GM23248 (cell line): ENCODE measurements around the gene TPCN2. TPM values are rescaled to one million over a fixed set of nuclear protein-coding genes. Genes with fewer than 3 reads are reported as not detected.

Experiments used
- DNase-seq: peaks from one replicate; pipeline ENCODE4 v3.0.0-alpha.2; 2015
- H2AFZ ChIP-seq: fragments of 200-600 bp; sonication (generic); 2 replicates; pipeline ENCODE4 v1.6.1; 2016; ENCODE audit warnings: antibody characterized with exemption
- H3F3A ChIP-seq: fragments of 200-600 bp; sonication (generic); 2 replicates; pipeline ENCODE4 v1.6.1; 2016; ENCODE audit warnings: mild to moderate bottlenecking, antibody characterized with exemption, mixed run types; ENCODE audit not compliant: insufficient read depth
- H3K27ac ChIP-seq: fragments of 200-600 bp; sonication (generic); 2 replicates; pipeline ENCODE4 v1.5.1; 2016; ENCODE audit warnings: mild to moderate bottlenecking
- H3K27me3 ChIP-seq: fragments of 200-600 bp; sonication (generic); replicated peaks from 2 replicates; pipeline ENCODE4 v1.6.1; 2016; ENCODE audit warnings: mild to moderate bottlenecking; ENCODE audit not compliant: insufficient read depth
- H3K36me3 ChIP-seq: fragments of 200-600 bp; sonication (generic); 2 replicates; pipeline ENCODE4 v1.6.1; 2016; ENCODE audit warnings: low read depth, mild to moderate bottlenecking
- H3K4me1 ChIP-seq: fragments of 200-600 bp; sonication (generic); 2 replicates; pipeline ENCODE4 v1.6.1; 2016; ENCODE audit warnings: mild to moderate bottlenecking; ENCODE audit not compliant: insufficient read depth
- H3K4me2 ChIP-seq: fragments of 200-600 bp; sonication (generic); one replicate; pipeline ENCODE4 v1.6.1; 2016; ENCODE audit warnings: mild to moderate bottlenecking; ENCODE audit not compliant: unreplicated experiment
- H3K4me3 ChIP-seq: fragments of 200-600 bp; sonication (generic); 2 replicates; pipeline ENCODE4 v1.5.1; 2016; ENCODE audit warnings: mild to moderate bottlenecking
- H3K79me2 ChIP-seq: fragments of 200-600 bp; sonication (generic); 2 replicates; pipeline ENCODE4 v1.6.1; 2016; ENCODE audit warnings: mild to moderate bottlenecking; ENCODE audit not compliant: insufficient read depth
- H3K9ac ChIP-seq: fragments of 200-600 bp; sonication (generic); 2 replicates; pipeline ENCODE4 v1.6.1; 2016; ENCODE audit warnings: mild to moderate bottlenecking
- H3K9me2 ChIP-seq: fragments of 200-600 bp; sonication (generic); 2 replicates; pipeline ENCODE4 v1.6.1; 2016; ENCODE audit warnings: mixed run types, mild to moderate bottlenecking, moderate library complexity; ENCODE audit not compliant: insufficient read depth
- H3K9me3 ChIP-seq: fragments of 200-600 bp; sonication (generic); one replicate; pipeline ENCODE4 v1.6.1; 2017; ENCODE audit warnings: low read depth
- H4K20me1 ChIP-seq: fragments of 200-600 bp; sonication (generic); 2 replicates; pipeline ENCODE4 v1.6.0; 2016; ENCODE audit not compliant: insufficient read depth
- EZH2 ChIP-seq: fragments of 200-600 bp; sonication (generic); IDR thresholded peaks from 2 replicates; pipeline ENCODE4 v1.6.1; 2018; ENCODE audit warnings: antibody characterized with exemption, mild to moderate bottlenecking; ENCODE audit not compliant: insufficient read depth, poor library complexity, severe bottlenecking
- EZH2phosphoT487 ChIP-seq: fragments of 200-600 bp; sonication (generic); IDR thresholded peaks from 2 replicates; pipeline ENCODE4 v1.6.1; 2018; ENCODE audit warnings: antibody characterized with exemption, moderate library complexity, mild to moderate bottlenecking, low read depth; ENCODE audit not compliant: insufficient read depth
- WGBS, 2 experiments: methylation state at CpG; one replicate each; pipeline ENCODE4 v1.1.6; 2015 to 2017; ENCODE audit warnings: low lambda C conversion rate in 2 of 2, low coverage in 1 of 2; ENCODE audit errors: missing lambda C conversion rate in 2 of 2; 5-methylcytosine and 5-hydroxymethylcytosine counted together
- in situ Hi-C: fragments of 300-500 bp; cut with MboI; formaldehyde crosslinking; loops from 2 replicates; pipeline ENCODE4 v1.15.0; 2020
- polyA plus RNA-seq: library from polyadenylated mRNA; unstranded; fragments of >200 nt; fragmentation: Nextera tagmentation; extraction: Ambion mirVana; gene quantifications from 2 replicates; pipeline ENCODE4 v1.2.1, GENCODE V29; 2016
- total RNA-seq: library from RNA; depleted of rRNA; stranded (reverse); fragments of >200 nt; shearing (Covaris generic); gene quantifications from 2 replicates; pipeline ENCODE4 v1.2.3, GENCODE V29; 2014

Gene TPCN2
- total and polyA plus RNA-seq, 2 experiments from 2014 or later = 7.1 to 8.5 TPM

DNA sequence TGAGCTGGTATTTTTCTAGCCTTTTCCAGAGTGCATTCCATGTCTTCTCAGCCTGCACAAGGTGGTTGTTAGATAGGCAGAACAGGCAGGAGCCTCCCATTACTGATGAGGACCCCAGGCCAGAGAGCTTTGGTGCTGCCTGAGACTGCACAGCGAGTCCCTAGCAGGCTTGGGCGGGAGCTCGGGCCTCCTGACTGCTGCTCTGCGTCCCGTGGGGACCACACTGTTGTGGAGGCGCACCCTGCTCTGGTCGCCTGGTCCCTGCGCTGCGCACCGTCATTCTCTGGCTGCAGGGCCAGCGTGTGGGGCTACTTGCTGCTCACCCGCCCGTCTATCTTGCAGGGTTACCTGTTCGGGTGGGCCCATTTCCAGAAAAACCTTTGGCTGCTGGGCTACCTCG lies 8.5 kb downstream of the TPCN2 start:
- Histone ChIP-seq H3K9me2 (no peaks in the 10 kb centered on the region), H4K20me1 (no peaks in the 10 kb centered on the region), H3F3A (no peaks in the 10 kb centered on the region), H3K4me2 (no peak overlapping the region), H2AFZ (no peak overlapping the region), H3K79me2 (peaks cover 35% of the 10 kb centered on the region), H3K36me3 (no peaks in the 10 kb centered on the region), H3K4me1 (no peaks in the 10 kb centered on the region), H3K4me3 (no peak overlapping the region), H3K27ac (no peak overlapping the region), H3K9me3 (no peaks in the 10 kb centered on the region), H3K9ac (no peak overlapping the region), H3K27me3 (no peaks in the 10 kb centered on the region)
- TF ChIP-seq EZH2 = no peak
- TF ChIP-seq EZH2phosphoT487 = no peak
- DNase-seq = no peak
- 91 to 93% methylated on average over 15 of the region's 15 CpGs for WGBS, 2 experiments
- in situ Hi-C loops = no loop called here

DNA sequence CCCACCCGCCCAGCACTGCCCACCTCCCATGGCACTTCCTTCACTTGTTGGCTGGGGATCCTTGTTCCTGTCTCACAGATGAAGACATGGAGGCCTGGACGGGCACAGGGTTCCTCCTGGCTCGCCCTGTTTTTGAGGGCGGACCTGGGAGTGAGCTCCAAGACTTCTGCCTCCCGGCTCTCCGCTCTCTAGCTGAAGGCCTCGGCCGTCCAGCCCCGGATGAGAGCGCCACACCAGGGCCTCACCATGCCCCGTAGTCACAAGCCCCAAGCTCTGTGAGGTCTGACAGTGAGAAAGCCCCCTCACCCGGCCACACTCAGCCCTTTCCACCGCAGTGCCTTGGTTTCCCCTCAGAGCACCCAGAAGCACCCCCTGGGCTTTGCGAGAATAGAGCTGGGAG lies 9.1 kb downstream of the TPCN2 start:
- Histone ChIP-seq H2AFZ (no peak overlapping the region), H3K9ac (no peak overlapping the region), H3K4me2 (no peak overlapping the region), H3K4me1 (no peaks in the 10 kb centered on the region), H3F3A (no peaks in the 10 kb centered on the region), H3K79me2 (peaks cover 29% of the 10 kb centered on the region), H4K20me1 (no peaks in the 10 kb centered on the region), H3K27me3 (no peaks in the 10 kb centered on the region), H3K27ac (no peak overlapping the region), H3K9me3 (no peaks in the 10 kb centered on the region), H3K4me3 (no peak overlapping the region), H3K9me2 (no peaks in the 10 kb centered on the region), H3K36me3 (no peaks in the 10 kb centered on the region)
- in situ Hi-C loops = no loop called here
- no peak for DNase-seq
- WGBS, 2 experiments = 87 to 92% methylated on average over 13 of the region's 14 CpGs
- TF ChIP-seq EZH2phosphoT487 (no peak), EZH2 (no peak)

DNA sequence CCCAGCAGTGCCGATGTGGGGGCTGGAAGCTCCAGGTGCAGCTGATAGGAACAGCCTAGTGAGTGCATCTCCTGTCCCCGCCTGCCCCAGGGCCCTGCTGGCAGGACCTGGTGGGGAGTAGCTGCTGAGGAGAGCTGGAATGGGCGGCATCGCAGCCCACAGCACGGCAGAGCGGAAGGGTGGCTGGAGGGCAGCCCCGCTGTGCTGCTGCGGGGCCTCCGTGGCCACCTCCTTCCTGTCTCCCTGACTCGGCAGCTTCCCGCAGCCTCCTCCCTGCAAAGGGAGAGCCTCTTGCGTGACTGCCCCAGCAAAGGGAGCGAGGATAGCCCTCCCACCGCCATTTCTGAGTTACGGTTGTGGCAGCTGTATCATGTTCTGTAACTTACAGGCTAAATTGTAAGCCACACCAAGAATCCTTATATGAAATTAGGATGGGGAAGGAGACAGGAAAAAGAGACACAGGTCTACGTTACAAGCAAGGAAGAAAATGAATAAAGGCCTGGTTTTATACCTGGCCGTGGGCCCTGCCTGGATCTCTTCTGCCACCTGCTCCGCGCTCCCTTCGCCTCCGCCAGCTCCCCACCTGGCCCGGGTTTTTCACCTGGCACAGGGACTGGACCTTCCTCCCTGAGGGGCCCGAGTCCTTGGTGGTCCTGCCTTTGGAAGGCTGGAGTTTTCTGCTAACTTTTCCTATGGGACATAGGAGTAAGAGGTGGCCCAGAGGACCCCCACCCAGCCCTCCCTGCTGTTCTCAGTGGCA lies 10.0 kb downstream of the TPCN2 start:
- Histone ChIP-seq H3K9me3 (no peaks in the 10 kb centered on the region), H2AFZ (no peak overlapping the region), H3K9me2 (no peaks in the 10 kb centered on the region), H3K27ac (no peak overlapping the region), H3K4me2 (no peak overlapping the region), H3K27me3 (no peaks in the 10 kb centered on the region), H3K36me3 (no peaks in the 10 kb centered on the region), H3K4me3 (no peak overlapping the region), H3K9ac (no peak overlapping the region), H3K79me2 (peaks cover 22% of the 10 kb centered on the region; the same call in 1 of the 2 replicates), H3K4me1 (no peaks in the 10 kb centered on the region), H3F3A (no peaks in the 10 kb centered on the region), H4K20me1 (no peaks in the 10 kb centered on the region)
- TF ChIP-seq EZH2 (no peak), EZH2phosphoT487 (no peak)
- 89 to 90% methylated on average over 22 to 23 of the region's 23 CpGs for WGBS, 2 experiments
- no peak for DNase-seq
- in situ Hi-C loops = no loop called here

DNA sequence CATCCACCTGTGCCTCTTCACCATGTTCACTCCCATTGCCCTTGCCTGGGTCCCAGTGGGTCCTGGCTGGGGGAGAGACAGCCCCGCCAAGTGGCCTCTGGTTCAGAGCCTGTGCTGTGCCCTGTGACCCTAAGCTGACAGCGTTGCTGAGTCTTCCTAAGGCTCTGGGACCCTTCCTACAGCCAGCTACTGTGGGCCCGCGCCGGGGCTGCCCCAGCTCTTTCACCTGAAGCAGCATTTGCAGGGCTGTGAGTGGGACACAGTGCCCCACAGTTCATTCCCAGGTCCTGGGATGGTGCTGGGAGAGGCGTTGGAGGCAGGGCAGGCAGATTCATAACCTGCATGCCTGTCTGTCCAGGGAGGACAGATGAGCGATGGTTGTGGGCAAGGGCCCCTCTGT lies 10.7 kb downstream of the TPCN2 start:
- Histone ChIP-seq H3K36me3 (no peaks in the 10 kb centered on the region), H3K9me2 (no peaks in the 10 kb centered on the region), H3K27ac (no peak overlapping the region), H4K20me1 (no peaks in the 10 kb centered on the region), H3K9me3 (no peaks in the 10 kb centered on the region), H3K4me3 (no peak overlapping the region), H3K4me1 (no peaks in the 10 kb centered on the region), H3K79me2 (0 out of 2 replicates have a peak, but pooled peaks cover 15% of the 10 kb centered on the region), H2AFZ (no peak overlapping the region), H3K27me3 (no peaks in the 10 kb centered on the region), H3K4me2 (no peak overlapping the region), H3F3A (no peaks in the 10 kb centered on the region), H3K9ac (no peak overlapping the region)
- TF ChIP-seq EZH2 (no peak), EZH2phosphoT487 (no peak)
- in situ Hi-C loops = no loop called here
- 96 to 97% methylated on average over 5 to 7 of the region's 7 CpGs for WGBS, 2 experiments
- no peak for DNase-seq
